ENCODE results near the gene MAPK8IP3.

Gene MAPK8IP3
- long read RNA-seq, partial matches to known transcripts, result 13 of 20 reads
- long read RNA-seq, other reads (novel, unspliced or antisense), result 7 of 20 reads

GRCh38 chr16:1705688-1706385 is at the start of gene MAPK8IP3:
TSS of gene MAPK8IP3 (plus strand) at chr16:1706195. CDS start at chr16:1706340, 145 bp downstream.
- Histone ChIP-seq H3K27ac (replicated peaks) (peak within 1 kb of the TSS; percentile 76), H3K27me3 (ENCODE audit: insufficient read depth, poor library complexity, severe bottlenecking) (no peaks in the 10 kb centered on the region), H3K4me3 (replicated peaks; ENCODE audit: insufficient read depth, low read length) (peak within 1 kb of the TSS; percentile 77)
- DNase-seq (ENCODE audit: low read depth in 1 of 2, low spot score in 1 of 2), result peak; percentile 87
- TF ChIP-seq SPI1 (IDR thresholded peaks at IDR 0.05; ENCODE audit: borderline replicate concordance, low read depth), result peak; percentile 19; the same call in 1 of the 2 replicates
- TF ChIP-seq CTCF (IDR thresholded peaks at IDR 0.05; ENCODE audit: insufficient read depth, low read length), result peak; percentile 61
- TF ChIP-seq, protein P1, sequence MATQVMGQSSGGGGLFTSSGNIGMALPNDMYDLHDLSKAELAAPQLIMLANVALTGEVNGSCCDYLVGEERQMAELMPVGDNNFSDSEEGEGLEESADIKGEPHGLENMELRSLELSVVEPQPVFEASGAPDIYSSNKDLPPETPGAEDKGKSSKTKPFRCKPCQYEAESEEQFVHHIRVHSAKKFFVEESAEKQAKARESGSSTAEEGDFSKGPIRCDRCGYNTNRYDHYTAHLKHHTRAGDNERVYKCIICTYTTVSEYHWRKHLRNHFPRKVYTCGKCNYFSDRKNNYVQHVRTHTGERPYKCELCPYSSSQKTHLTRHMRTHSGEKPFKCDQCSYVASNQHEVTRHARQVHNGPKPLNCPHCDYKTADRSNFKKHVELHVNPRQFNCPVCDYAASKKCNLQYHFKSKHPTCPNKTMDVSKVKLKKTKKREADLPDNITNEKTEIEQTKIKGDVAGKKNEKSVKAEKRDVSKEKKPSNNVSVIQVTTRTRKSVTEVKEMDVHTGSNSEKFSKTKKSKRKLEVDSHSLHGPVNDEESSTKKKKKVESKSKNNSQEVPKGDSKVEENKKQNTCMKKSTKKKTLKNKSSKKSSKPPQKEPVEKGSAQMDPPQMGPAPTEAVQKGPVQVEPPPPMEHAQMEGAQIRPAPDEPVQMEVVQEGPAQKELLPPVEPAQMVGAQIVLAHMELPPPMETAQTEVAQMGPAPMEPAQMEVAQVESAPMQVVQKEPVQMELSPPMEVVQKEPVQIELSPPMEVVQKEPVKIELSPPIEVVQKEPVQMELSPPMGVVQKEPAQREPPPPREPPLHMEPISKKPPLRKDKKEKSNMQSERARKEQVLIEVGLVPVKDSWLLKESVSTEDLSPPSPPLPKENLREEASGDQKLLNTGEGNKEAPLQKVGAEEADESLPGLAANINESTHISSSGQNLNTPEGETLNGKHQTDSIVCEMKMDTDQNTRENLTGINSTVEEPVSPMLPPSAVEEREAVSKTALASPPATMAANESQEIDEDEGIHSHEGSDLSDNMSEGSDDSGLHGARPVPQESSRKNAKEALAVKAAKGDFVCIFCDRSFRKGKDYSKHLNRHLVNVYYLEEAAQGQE (IDR thresholded peaks at IDR 0.05; ENCODE audit: insufficient replicate concordance, low read depth), result no peak
- peak; percentile 90 for TF ChIP-seq GABPA (IDR thresholded peaks at IDR 0.05; ENCODE audit: low read depth)
- peak; percentile 66; the same call in 1 of the 2 replicates for TF ChIP-seq POLR2AphosphoS5 (IDR thresholded peaks at IDR 0.05; ENCODE audit: low read depth)

DNA sequence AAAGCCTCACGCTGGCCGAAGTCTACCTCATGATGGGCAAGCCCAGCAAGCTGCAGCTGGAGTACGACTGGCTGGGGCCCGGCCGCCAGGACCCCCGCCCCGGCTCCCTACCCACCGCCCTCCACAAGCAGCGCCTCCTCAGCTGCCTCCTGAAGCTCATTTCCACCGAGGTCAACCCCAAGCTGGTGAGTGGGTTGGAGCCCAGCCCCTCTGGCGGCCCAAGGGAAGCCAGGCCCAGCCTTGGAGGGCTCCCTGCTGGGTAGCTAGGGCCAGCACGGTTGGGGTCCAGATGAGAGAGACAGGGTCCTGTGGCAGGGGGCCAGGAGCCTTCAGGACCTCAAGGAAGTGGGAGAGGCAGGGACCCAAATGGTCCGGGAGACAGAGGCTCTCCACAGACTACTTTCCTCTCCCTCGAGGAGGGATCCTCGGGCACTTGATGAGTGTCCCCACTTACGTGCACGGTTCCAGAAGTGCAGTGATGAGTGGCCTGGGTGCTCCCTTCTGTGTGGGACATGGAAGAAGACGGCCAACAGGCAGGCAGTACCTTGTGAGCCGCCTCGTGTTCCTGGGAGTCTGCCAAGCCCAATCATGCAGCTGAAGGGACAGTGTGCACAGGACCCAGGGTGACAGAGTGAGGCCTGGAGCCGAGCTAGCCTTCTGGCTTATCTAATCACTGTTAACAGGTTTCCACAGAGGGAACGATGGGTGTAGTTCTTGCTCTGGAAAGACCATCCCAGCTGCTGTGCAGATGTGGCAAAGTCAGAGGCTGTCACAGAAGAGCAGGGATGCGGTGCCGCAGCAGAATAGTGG is 49.0 kb upstream of the MAPK8IP3 start:
- H3K27ac ChIP-seq (replicated peaks), result no peak overlapping the region
- H3K4me3 ChIP-seq (replicated peaks; ENCODE audit: insufficient read depth, low read length), result no peak overlapping the region
- H3K27me3 ChIP-seq (ENCODE audit: insufficient read depth, poor library complexity, severe bottlenecking), result no peaks in the 10 kb centered on the region
- TF ChIP-seq, protein P1 (IDR thresholded peaks at IDR 0.05; ENCODE audit: insufficient replicate concordance, low read depth), result no peak
- TF ChIP-seq SPI1 (IDR thresholded peaks at IDR 0.05; ENCODE audit: borderline replicate concordance, low read depth), result no peak
- TF ChIP-seq POLR2AphosphoS5 (IDR thresholded peaks at IDR 0.05; ENCODE audit: low read depth), result 0 out of 2 replicates have a peak, but pooled peaks have one; percentile 7
- DNase-seq (ENCODE audit: low read depth in 1 of 2, low spot score in 1 of 2), result no peak

DNA sequence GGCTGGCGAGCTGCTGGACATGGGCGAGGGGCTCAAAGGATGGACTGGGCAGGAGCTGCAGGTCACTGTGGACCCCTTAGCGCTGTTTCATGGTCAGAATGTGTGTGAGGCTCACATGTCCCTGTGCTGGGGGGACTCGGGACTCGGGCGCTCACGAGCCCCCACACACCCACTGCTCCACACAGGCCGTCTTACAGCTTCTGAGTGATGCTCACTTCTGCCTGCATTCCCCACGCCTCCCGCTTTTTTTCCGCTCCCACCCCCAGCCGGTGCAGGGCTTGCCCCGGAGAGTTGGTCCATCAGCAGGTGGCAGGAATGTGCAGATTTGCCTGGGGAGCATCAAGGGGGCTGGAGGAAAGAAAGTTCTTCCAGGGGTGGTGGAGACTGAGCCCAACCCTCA is 48.2 kb upstream of the MAPK8IP3 start:
- no peaks in the 10 kb centered on the region for H3K27me3 ChIP-seq (ENCODE audit: insufficient read depth, poor library complexity, severe bottlenecking)
- no peak for DNase-seq (ENCODE audit: low read depth in 1 of 2, low spot score in 1 of 2)
- no peak overlapping the region for H3K27ac ChIP-seq (replicated peaks)
- H3K4me3 ChIP-seq (replicated peaks; ENCODE audit: insufficient read depth, low read length), result no peak overlapping the region
- TF ChIP-seq, protein P1 (IDR thresholded peaks at IDR 0.05; ENCODE audit: insufficient replicate concordance, low read depth), result no peak
- TF ChIP-seq GABPA (IDR thresholded peaks at IDR 0.05; ENCODE audit: low read depth) (no peak), SPI1 (IDR thresholded peaks at IDR 0.05; ENCODE audit: borderline replicate concordance, low read depth) (no peak), POLR2AphosphoS5 (IDR thresholded peaks at IDR 0.05; ENCODE audit: low read depth) (no peak)
